Thyroid gland (tissue), 4 donors: ENCODE measurements around the gene ATP6AP1. TPM values are rescaled to one million over a fixed set of nuclear protein-coding genes. Genes with fewer than 3 reads are reported as not detected.

Experiments used
- DNase-seq, 2 donors: peaks; one replicate each; pipeline ENCODE4 v3.0.0-alpha.2; 2019
- H3K27ac ChIP-seq, 3 donors: fragments of 200-600 bp; sonication (generic); 1 replicate in 2 of 3; 2 replicates in 1 of 3; pipeline ENCODE4 v1.5.1; 2016 to 2019; ENCODE audit warnings: mild to moderate bottlenecking in 1 of 3, moderate library complexity in 1 of 3
- H3K27me3 ChIP-seq: fragments of 200-600 bp; sonication (generic); one replicate; pipeline ENCODE4 v1.5.1; 2019
- H3K36me3 ChIP-seq, 2 donors: fragments of 200-600 bp; sonication (generic); one replicate each; pipeline ENCODE4 v1.5.1; 2016 to 2019
- H3K4me1 ChIP-seq, 2 donors: fragments of 200-600 bp; sonication (generic); one replicate each; pipeline ENCODE4 v1.5.1; 2017 to 2019
- H3K4me3 ChIP-seq, 3 donors: fragments of 200-600 bp; sonication (generic); replicated peaks in 1 of 3; 1 replicate in 2 of 3; 2 replicates in 1 of 3; pipeline ENCODE4 v1.5.1; 2016; ENCODE audit warnings: mild to moderate bottlenecking in 1 of 3
- H3K9me3 ChIP-seq: fragments of 200-600 bp; sonication (generic); one replicate; pipeline ENCODE4 v1.5.1; 2017
- CTCF ChIP-seq, 6 experiments: fragments of 200-600 bp in 3 of 6; fragments of 450-650 bp in 3 of 6; sonication (generic) in 3 of 6; IDR thresholded peaks; one replicate each; pipeline ENCODE4 v1.5.1; 2016 to 2019; ENCODE audit warnings: antibody characterized with exemption in 6 of 6, mild to moderate bottlenecking in 2 of 6, inconsistent platforms in 1 of 6, moderate library complexity in 1 of 6
- POLR2A ChIP-seq, 2 donors: fragments of 450-650 bp; IDR thresholded peaks; one replicate each; pipeline ENCODE4 v1.6.1; 2017; ENCODE audit warnings: antibody characterized with exemption in 2 of 2, mild to moderate bottlenecking in 2 of 2, moderate library complexity in 1 of 2
- WGBS, 2 donors: methylation state at CpG; one replicate each; pipeline ENCODE4 v1.1.5; 2017; 5-methylcytosine and 5-hydroxymethylcytosine counted together
- intact Hi-C: fragments of 100-400 bp; cut with DNase I; formaldehyde crosslinking; loops from one replicate; pipeline ENCODE4 v1.15.1; 2023
- total RNA-seq, 4 donors: library from RNA; depleted of rRNA; stranded (reverse); fragments of >200 nt; gene quantifications; one replicate each; pipeline ENCODE4 v1.2.3, GENCODE V29; 2016

ATP6AP1 gene
- total RNA-seq, 4 donors from 2014 or later: 69.0 to 172 (median 84.4) TPM

- H3K4me3 ChIP-seq: no peak overlapping the region
- peaks cover 0 to 6% of the 10 kb centered on the region in 2 donors for H3K36me3 ChIP-seq
- intact Hi-C loops: no loop called here
- no peaks in the 10 kb centered on the region for H3K4me1 ChIP-seq
- H3K27me3 ChIP-seq: no peaks in the 10 kb centered on the region
- no peak for DNase-seq
- H3K9me3 ChIP-seq: no peaks in the 10 kb centered on the region
- WGBS, 2 donors: 100% methylated on average over 1 of the region's 14 CpGs; no CpG with 5 or more reads in 1 of the 2 donors
- TF ChIP-seq POLR2A (IDR thresholded peaks at IDR 0.05) (no peak), CTCF (IDR thresholded peaks at IDR 0.05) (no peak)
- H3K27ac ChIP-seq: no peak overlapping the region
Observed at GRCh38 chrX:154470434-154470833, 42.0 kb downstream of the ATP6AP1 start.

GRCh38 chrX:154470914-154471568 lies 42.6 kb downstream of the ATP6AP1 start:
- Histone ChIP-seq H3K4me1 (no peaks in the 10 kb centered on the region), H3K36me3 (peaks cover 0 to 6% of the 10 kb centered on the region in 2 donors), H3K9me3 (no peaks in the 10 kb centered on the region), H3K27ac (no peak overlapping the region), H3K4me3 (no peak overlapping the region), H3K27me3 (no peaks in the 10 kb centered on the region)
- TF ChIP-seq CTCF (IDR thresholded peaks at IDR 0.05): no peak
- TF ChIP-seq POLR2A (IDR thresholded peaks at IDR 0.05): no peak
- WGBS, 2 donors: 86 to 88% methylated on average over 4 to 10 of the region's 23 CpGs
- intact Hi-C loops: no loop called here
- DNase-seq: no peak

GRCh38 chrX:154471839-154472684 lies 43.6 kb downstream of the ATP6AP1 start:
- Histone ChIP-seq H3K4me1 (no peaks in the 10 kb centered on the region), H3K9me3 (no peaks in the 10 kb centered on the region), H3K27me3 (no peaks in the 10 kb centered on the region), H3K4me3 (no peak overlapping the region), H3K36me3 (no peaks in the 10 kb centered on the region), H3K27ac (no peak overlapping the region)
- WGBS, 2 donors: 90 to 98% methylated on average over 8 to 13 of the region's 23 CpGs
- no peak for TF ChIP-seq CTCF (IDR thresholded peaks at IDR 0.05)
- no peak for TF ChIP-seq POLR2A (IDR thresholded peaks at IDR 0.05)
- intact Hi-C loops: no loop called here
- no peak for DNase-seq

- no peak for TF ChIP-seq CTCF (IDR thresholded peaks at IDR 0.05)
- TF ChIP-seq POLR2A (IDR thresholded peaks at IDR 0.05): no peak
- 82 to 88% methylated on average over 17 to 22 of the region's 28 CpGs for WGBS, 2 donors
- no peak for DNase-seq
- H3K4me3 ChIP-seq: no peak overlapping the region
- H3K9me3 ChIP-seq: no peaks in the 10 kb centered on the region
- intact Hi-C loops: no loop called here
- H3K4me1 ChIP-seq: no peaks in the 10 kb centered on the region
- H3K27me3 ChIP-seq: no peaks in the 10 kb centered on the region
- no peak overlapping the region for H3K27ac ChIP-seq
- H3K36me3 ChIP-seq: no peaks in the 10 kb centered on the region
Observed at GRCh38 chrX:154472685-154473632, 44.5 kb downstream of the ATP6AP1 start.
